GM10266 (cell line): Measurements from ENCODE around the gene RAD51B.

ENCODE experiments used
- DNase-seq: peaks from one replicate; pipeline ENCODE4 v3.0.0; 2012; ENCODE audit errors: extremely low spot score
- TF ChIP-seq, protein P1 (sequence below): IDR thresholded peaks from 2 replicates; pipeline ENCODE4 v1.5.1; 2012; ENCODE audit warnings: mild to moderate bottlenecking, low read depth; ENCODE audit not compliant: control insufficient read depth, insufficient read depth; ENCODE audit errors: missing control alignments

The RAD51B gene

GRCh38 chr14:68519671-68520187 lies 700.1 kb downstream of the RAD51B start:
- TF ChIP-seq, protein P1, sequence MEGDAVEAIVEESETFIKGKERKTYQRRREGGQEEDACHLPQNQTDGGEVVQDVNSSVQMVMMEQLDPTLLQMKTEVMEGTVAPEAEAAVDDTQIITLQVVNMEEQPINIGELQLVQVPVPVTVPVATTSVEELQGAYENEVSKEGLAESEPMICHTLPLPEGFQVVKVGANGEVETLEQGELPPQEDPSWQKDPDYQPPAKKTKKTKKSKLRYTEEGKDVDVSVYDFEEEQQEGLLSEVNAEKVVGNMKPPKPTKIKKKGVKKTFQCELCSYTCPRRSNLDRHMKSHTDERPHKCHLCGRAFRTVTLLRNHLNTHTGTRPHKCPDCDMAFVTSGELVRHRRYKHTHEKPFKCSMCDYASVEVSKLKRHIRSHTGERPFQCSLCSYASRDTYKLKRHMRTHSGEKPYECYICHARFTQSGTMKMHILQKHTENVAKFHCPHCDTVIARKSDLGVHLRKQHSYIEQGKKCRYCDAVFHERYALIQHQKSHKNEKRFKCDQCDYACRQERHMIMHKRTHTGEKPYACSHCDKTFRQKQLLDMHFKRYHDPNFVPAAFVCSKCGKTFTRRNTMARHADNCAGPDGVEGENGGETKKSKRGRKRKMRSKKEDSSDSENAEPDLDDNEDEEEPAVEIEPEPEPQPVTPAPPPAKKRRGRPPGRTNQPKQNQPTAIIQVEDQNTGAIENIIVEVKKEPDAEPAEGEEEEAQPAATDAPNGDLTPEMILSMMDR, result no peak
- DNase-seq, result no peak

- DNase-seq, result no peak
- TF ChIP-seq, protein P1, result no peak
Observed at GRCh38 chr14:68520637-68521556, 701.3 kb downstream of the RAD51B start.

DNA sequence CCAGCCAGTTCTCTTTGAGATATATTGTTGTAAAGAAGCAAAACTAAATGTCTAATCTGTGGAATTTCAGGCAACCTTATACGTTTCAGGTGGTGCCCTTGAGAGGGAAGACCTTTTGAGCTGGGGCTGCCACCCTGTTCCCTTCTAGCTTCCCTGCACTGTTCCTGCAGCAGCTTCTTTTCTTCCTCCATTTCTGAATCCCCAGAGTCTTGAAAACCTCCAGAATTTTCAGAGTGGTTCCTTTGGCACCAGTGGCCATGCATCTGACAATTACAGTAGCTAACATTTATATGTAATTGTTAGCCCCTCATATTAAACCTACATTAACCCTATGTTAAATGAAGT lies 702.0 kb downstream of the RAD51B start:
- DNase-seq, result no peak
- TF ChIP-seq, protein P1, result no peak

DNA sequence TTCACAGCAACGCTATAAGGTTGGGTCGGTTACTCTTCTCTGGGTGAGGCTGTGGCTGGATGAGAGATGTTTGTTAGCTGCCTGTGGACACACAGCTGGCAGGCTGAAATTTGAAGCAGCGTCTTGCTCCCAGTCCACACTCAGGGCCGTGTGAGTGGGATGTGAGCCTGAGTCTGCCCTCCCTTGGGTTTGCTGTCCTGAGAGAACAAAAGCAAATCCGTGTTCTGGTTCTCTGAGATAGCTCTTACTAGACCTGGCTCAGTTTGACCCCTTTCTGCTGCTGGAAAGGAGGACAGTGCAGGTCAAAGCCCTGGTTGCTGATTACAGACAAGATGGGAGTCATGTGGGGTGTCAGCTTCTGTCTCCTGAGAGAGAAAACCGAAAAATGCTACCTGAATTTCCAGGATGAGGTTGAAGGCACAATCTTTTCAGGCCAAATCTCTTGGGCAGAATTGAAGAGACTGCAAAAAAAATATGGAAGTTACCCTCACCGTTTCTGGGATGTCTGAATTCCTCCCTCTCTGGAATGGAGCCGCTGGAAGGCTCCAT lies 702.5 kb downstream of the RAD51B start:
- TF ChIP-seq, protein P1, result no peak
- DNase-seq, result no peak

DNA sequence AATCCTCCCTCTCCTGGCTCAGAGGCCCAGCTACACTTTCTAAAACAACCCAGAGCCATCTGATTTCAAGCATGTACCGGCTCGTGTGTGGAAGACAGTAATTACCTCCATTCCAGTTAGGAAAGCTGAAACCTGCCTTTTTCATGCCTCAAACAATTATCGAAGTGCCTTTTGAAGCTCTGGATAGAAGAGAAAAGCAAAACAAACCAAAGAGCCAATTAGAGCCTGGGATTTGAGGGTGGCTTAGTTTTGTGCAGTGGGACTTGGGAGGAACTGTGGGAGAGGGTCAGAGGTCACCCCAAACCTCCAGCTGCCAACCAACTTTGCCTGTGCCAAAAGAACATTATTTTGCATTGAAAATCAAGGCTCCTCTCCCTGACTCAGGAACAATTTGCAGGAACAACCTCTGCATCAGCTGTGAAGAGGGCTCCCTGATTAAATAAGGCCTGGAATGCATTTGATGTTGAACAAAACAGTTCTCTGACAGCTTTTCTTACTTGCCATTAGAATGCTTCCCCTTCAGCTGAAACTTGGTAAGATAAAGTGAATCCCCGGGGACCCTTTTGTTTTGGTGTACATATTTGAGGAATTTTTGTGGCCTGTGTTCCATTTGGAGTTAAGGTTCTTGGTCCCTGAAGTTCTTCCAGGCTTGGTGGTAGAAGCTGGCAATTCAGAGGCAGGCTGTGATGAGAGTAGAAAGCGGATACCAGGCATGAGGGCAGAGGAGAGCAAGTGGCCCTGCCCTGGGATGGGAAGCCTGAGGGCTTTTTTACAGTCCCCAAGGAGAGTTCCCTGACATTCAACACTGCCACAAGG lies 703.1 kb downstream of the RAD51B start:
- TF ChIP-seq, protein P1, result no peak
- no peak for DNase-seq

DNA sequence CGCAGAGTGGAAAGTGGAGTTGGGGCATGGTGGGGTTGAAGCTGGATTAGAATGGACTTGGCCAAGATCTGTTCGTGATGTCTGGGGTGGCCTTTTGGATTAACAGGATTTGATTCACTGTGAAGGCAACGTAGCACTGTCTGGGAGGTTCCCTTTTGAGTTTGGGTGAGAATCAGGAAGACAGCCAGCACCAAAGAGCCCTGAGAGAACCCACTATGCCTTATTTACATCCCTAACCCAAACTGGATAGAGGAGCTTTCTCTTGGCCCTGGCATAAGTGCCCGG lies 703.7 kb downstream of the RAD51B start:
- TF ChIP-seq, protein P1, result no peak
- DNase-seq, result no peak
